ENCODE measurements around the gene ZSCAN21. TPM values are rescaled to one million over a fixed set of nuclear protein-coding genes. Genes with fewer than 3 reads are reported as not detected.

The ZSCAN21 gene
- total RNA-seq, 1 donor from 2014 or later = 17.0 TPM

DNA sequence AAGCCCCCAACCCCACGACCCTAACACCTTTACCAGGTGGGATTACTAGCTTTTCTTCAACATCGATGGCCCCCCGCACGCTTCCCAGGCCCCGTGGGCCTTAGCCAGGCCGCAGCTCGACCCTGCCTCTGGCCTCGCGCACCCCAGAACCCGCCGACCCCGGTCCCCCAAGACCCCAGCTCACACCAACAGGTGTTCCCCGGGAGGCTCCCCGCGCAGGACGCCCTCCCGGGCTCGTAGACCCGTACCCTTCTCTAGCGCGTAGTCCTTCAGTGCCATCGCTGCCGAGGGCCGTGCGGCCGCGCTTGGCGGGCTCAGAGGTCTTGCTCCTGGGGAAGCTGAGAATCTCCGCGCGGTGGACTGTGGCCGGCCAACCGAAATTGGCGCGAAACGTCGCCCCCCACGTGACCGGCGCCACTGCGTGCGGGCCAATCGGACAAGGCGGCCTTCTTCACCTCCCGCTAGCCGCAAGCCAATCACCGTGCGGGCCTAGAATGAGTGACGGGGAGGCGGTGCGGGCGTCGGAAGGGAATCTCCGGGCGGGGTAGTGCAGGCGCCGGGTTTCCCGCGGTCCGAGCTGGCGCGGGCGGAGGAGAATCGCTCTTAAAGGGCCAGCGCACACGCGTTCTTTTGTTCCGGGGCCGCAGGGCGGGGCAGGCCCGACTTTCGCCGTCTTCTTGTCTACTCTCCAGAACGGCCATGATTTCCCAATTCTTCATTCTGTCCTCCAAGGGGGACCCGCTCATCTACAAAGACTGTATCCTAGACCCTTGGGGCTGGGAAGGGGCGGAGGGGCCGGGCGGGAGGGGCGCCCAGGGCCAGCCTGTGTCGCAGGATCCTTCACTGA is 51.7 kb downstream of the ZSCAN21 start, which contains the start of the genes AP4M1 and MCM7:
Gene AP4M1 (plus strand): TSS at position 628 of the 847 bp plus-strand sequence. CDS start 72 bp downstream, at position 700.
Gene MCM7 (minus strand): TSS at position 382 of the 847 bp plus-strand sequence. CDS start 103 bp downstream, at position 279.
- peak; percentile 96 to 97 for DNase-seq (ENCODE audit: low spot score in 2 of 2, unreplicated experiment in 2 of 2)
- Mint-ChIP-seq H3K27me3 (ENCODE audit: low read depth) (no peaks in the 10 kb centered on the region), H3K4me1 (peaks cover 36% of the 10 kb centered on the region), H3K4me3 (peak within 1 kb of the TSS; percentile 89), H3K36me3 (peaks cover 30% of the 10 kb centered on the region), H3K9me3 (no peaks in the 10 kb centered on the region), H3K27ac (peak within 1 kb of the TSS; percentile 99)
- TF ChIP-seq CTCF (IDR thresholded peaks at IDR 0.05; ENCODE audit: unreplicated experiment) = no peak

GRCh38 chr7:100102950-100103840 is 53.6 kb downstream of the ZSCAN21 start:
- no peak for TF ChIP-seq CTCF (IDR thresholded peaks at IDR 0.05; ENCODE audit: unreplicated experiment)
- no peak for DNase-seq (ENCODE audit: low spot score in 2 of 2, unreplicated experiment in 2 of 2)
- H3K27ac Mint-ChIP-seq = peak overlapping the region; percentile 99
- no peaks in the 10 kb centered on the region for H3K9me3 Mint-ChIP-seq
- H3K27me3 Mint-ChIP-seq (ENCODE audit: low read depth) = no peaks in the 10 kb centered on the region
- peaks cover 21% of the 10 kb centered on the region for H3K36me3 Mint-ChIP-seq
- H3K4me3 Mint-ChIP-seq = peak overlapping the region; percentile 89
- H3K4me1 Mint-ChIP-seq = peaks cover 27% of the 10 kb centered on the region

- Mint-ChIP-seq H3K4me1 (peaks cover 7% of the 10 kb centered on the region), H3K27ac (no peak overlapping the region), H3K27me3 (ENCODE audit: low read depth) (no peaks in the 10 kb centered on the region), H3K4me3 (no peak overlapping the region), H3K36me3 (peaks cover 11% of the 10 kb centered on the region), H3K9me3 (no peaks in the 10 kb centered on the region)
- TF ChIP-seq CTCF (IDR thresholded peaks at IDR 0.05; ENCODE audit: unreplicated experiment) = no peak
- no peak for DNase-seq (ENCODE audit: low spot score in 2 of 2, unreplicated experiment in 2 of 2)
Measured at GRCh38 chr7:100105534-100105933, 56.0 kb downstream of the ZSCAN21 start.

GRCh38 chr7:100106633-100107032 is 57.1 kb downstream of the ZSCAN21 start:
- Mint-ChIP-seq H3K4me3 (no peak overlapping the region), H3K27me3 (ENCODE audit: low read depth) (no peaks in the 10 kb centered on the region), H3K4me1 (peaks cover 7% of the 10 kb centered on the region), H3K36me3 (peaks cover 19% of the 10 kb centered on the region), H3K27ac (no peak overlapping the region), H3K9me3 (no peaks in the 10 kb centered on the region)
- TF ChIP-seq CTCF (IDR thresholded peaks at IDR 0.05; ENCODE audit: unreplicated experiment) = no peak
- no peak for DNase-seq (ENCODE audit: low spot score in 2 of 2, unreplicated experiment in 2 of 2)

- peaks cover 7% of the 10 kb centered on the region for H3K4me1 Mint-ChIP-seq
- H3K36me3 Mint-ChIP-seq = peaks cover 19% of the 10 kb centered on the region
- no peak overlapping the region for H3K27ac Mint-ChIP-seq
- no peak overlapping the region for H3K4me3 Mint-ChIP-seq
- no peaks in the 10 kb centered on the region for H3K27me3 Mint-ChIP-seq (ENCODE audit: low read depth)
- no peak for TF ChIP-seq CTCF (IDR thresholded peaks at IDR 0.05; ENCODE audit: unreplicated experiment)
- H3K9me3 Mint-ChIP-seq = no peaks in the 10 kb centered on the region
- no peak for DNase-seq (ENCODE audit: low spot score in 2 of 2, unreplicated experiment in 2 of 2)
Measured at GRCh38 chr7:100107125-100107737, 57.7 kb downstream of the ZSCAN21 start.

Measured in mesothelial cell of epicardium (in vitro differentiated cells).